A673 (cell line): ENCODE measurements around the gene CALN1.

Experiments
- CTCF ChIP-seq: fragments of 300-800, 200-600 bp; sonication (generic); conservative IDR thresholded peaks from 2 replicates; pipeline ENCODE4 v1.5.1; 2017; ENCODE audit warnings: low read depth, mild to moderate bottlenecking, antibody characterized with exemption, low read length, moderate library complexity, mixed read lengths
- EZH2 ChIP-seq: fragments of 200-600 bp; sonication (generic); IDR thresholded peaks from 2 replicates; pipeline ENCODE4 v1.6.1; 2017; ENCODE audit warnings: borderline replicate concordance, low read depth, mild to moderate bottlenecking, mixed read lengths, antibody characterized with exemption, low read length; ENCODE audit not compliant: poor library complexity, severe bottlenecking

DNA sequence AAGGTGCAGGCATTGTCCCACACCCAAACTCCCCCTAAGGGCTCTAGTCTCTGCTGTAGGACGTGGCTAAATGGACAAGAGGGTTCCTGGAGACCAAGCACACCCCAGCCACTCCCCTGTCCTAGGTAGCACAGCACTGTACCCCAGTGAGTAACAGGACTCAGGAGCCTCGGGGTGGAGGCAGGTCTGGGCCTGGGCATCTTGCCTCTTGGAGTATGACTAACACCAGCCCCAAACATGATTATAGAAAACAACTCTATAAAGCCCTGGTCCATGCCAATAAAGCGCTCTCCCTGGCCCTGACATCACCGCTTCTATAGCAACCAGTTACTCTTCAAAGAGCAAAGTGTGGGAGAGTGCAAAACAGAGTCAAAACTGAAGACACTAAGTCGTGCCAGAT, 195.0 kb downstream of the CALN1 start:
- TF ChIP-seq CTCF (no peak), EZH2 (no peak)
